CD1c-positive myeloid dendritic cell (primary cell): ENCODE data around the gene GDAP2.
"Not testable (repeated sequence)": the region's sequence is repeated elsewhere in the genome, so short reads cannot be mapped to it uniquely, and the experiment has no call there.

Experiments
- DNase-seq: peaks from one replicate; pipeline ENCODE4 v3.0.0-alpha.2; 2016; ENCODE audit errors: extremely low spot score

The GDAP2 gene, protein sequence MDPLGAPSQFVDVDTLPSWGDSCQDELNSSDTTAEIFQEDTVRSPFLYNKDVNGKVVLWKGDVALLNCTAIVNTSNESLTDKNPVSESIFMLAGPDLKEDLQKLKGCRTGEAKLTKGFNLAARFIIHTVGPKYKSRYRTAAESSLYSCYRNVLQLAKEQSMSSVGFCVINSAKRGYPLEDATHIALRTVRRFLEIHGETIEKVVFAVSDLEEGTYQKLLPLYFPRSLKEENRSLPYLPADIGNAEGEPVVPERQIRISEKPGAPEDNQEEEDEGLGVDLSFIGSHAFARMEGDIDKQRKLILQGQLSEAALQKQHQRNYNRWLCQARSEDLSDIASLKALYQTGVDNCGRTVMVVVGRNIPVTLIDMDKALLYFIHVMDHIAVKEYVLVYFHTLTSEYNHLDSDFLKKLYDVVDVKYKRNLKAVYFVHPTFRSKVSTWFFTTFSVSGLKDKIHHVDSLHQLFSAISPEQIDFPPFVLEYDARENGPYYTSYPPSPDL

DNA sequence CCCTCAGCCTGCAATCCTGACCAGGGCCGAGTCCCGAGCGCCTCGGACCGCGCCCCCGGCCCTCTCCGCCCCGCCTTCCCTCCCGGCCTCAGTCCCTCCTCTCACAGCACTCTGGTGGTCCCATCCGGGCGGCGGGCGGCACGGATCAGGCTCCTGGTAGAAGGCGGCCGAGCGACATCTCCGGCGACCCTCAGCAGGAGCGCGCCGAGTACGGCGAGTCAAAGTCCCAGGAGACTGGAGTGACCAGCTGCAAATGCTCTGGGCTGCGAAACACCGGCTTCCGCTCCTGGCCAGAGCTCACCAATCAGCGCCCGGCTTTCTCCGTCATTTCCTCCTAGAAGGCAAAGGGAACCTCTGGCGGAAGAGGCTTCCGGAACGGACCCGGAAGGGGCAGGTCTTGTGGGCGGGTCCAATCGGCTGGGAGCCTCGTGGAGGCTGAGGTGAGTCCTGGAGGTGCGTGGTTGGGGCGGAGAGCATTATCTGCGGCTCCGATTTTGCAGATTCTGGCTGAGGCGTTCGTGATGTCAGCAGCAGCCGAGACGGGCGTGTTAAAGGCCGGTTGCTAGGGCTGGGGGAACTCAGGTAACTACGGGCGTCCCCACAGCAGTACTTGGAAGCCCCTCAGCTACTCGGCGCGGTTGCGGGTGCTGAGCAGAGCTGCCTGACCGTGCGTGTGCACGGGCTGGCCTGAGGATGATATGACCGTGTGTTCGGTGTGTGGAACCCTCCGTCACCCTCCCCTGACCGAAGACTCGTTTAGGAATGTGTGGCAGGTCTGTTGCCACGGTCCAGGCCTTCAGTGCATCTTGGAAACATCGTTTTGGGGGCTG is at the start of gene GDAP2, which contains the start of gene WDR3:
GDAP2 (minus strand) TSS at position 279 of the 830 bp plus-strand sequence. CDS start 9,264 bp downstream, outside the sequence.
WDR3 (plus strand) TSS at position 397 of the 830 bp plus-strand sequence. CDS start 3,581 bp downstream, outside the sequence.
- peak; percentile 98 for DNase-seq

DNA sequence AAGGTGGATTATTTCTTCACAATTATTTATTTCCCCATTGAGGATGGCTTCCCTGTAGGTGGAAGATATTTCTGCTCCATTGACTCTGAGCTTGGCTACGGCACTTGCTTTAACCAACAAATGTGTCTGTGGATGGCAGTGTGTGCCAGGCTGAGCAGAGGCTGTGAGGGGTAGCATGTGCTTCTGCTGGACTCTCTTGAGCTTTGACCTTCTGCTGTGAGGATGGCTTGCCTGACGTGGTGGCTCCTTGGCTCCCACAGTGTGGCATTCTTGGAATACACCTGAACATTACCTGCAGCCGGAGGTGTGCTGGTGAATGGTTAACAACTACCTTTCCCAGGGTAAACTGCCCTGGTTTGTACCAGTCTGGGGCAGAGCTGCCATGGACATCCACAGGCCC is 47.0 kb upstream of the GDAP2 start:
- DNase-seq: no peak

DNA sequence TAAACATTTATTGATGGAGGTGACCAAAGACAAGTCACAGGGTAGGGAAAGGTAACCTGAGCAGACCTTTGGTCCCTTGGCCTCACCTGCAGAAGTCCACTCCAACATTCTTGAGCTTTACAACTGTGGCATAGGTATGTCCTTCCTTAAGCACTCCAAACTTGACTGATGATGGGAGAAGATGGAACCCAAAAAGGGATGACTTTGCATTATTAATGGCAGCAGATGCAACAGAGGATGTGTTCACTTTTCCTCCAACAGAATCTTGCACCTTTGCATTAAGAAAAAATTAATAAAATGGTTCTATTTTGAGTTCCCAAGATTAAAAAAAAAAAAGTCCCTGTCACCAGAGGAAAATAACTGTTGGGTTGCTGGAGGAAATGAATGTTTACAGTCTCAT is 42.4 kb upstream of the GDAP2 start:
- DNase-seq: no peak

DNA sequence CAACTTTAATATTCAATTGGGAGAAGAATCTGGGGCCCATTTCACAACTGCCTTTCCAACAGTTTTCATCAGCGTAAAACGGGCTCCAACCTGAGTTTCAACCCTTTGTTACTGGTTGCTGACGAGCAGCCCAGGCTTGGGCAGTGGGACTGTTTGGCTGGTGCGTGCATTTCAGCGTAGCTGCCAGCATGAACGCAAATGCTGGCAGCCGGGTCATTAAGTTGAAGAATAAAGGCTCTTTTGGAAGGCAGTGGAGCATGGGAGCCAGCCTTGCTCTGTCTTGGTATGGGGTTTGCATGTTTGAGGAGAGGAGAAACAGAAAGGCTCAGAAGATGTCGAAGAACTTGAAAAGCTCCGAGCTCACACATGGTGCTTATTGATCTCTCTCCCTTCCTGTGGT is 40.8 kb upstream of the GDAP2 start:
- no peak for DNase-seq

DNA sequence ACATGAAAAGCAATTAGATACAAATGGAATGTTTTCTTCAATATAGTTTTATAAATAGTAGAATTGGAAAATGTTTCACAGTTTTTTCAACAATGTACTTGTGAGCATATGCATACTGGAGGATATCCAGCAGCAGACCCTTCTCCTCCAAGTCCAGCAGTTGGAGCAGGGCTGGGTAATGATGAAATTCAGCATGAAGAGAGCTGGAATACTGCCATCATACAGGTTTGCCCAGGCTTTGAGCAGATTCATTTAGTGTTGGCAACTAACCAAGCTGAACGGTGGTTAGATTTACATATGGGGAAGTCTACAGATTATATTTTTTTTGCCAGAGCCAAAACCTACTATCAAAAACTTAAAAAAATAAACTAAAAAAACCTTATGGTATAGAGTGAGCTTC is 38.5 kb upstream of the GDAP2 start:
- no peak for DNase-seq

DNA sequence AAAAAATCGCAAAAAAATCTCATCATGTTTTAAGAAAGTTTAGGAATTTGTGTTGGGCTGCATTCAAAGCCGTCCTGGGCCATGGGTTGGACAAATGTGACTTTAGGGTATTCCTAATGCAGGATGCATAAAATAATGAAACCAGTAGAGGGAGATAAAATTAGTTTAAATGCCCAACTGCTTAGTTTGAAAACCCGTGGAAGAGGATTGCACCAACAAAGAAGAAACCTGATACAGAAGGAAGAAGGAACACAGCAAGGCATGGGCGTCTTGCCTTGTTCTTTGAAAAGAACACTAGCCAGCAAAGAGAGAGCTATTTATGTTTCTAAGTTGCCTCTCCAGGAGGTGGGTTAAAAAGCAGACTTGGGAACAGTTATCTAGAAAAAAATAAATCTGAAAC is 38.1 kb upstream of the GDAP2 start:
- DNase-seq: no peak

DNA sequence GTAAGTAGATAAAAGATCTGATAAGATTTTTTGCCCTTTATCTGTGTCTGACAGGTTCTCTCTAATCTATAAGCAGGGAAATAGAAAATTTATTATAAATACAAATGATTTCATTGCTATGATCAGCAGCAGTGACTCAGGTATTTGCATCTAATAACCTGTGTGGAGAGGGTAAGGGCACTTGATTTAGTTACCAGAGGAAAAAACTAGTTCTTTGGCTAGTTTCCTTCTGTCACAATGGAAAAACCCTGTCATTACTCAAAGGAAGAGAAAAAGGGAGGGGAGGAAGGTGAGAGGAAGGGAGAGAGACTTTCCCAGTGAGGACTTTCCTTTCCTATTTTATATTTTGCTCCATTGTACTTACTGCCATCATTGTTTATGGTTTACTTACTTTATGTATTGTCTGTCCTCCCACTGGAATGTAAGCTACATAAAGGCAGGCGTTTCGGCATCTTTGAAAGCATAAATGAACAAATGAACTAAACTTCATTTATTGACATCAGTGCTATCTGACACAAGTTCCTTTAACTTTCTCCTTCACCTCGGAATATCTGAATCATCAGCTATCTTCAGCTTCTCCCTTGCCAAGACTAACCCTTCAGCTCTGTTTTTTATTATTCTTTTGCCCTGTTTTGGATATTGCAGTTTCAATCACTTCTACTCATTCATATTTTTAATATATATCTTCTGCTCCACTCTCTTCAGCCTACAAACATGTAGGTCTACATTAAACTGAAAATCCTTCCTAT is 35.0 kb upstream of the GDAP2 start:
- no peak for DNase-seq

DNA sequence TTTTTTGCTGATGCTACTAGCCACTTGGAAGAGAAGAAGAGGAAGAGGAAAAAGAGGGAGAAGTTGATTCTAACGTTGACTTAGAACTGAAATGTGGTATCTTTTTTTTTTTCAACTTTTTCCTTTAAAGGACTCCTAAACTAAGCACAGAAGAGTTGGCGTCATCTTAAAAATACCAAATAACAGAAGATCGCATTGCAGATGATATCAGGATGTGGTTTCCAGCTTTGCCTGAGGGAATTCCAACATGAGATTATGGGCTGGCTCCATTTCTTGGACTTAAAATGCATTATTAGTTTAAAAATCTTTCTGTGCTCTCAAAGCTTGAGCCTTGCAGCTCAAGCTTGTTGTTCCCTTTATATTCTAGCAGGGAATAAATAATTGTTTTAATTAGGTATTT is 29.9 kb upstream of the GDAP2 start:
- DNase-seq: no peak

DNA sequence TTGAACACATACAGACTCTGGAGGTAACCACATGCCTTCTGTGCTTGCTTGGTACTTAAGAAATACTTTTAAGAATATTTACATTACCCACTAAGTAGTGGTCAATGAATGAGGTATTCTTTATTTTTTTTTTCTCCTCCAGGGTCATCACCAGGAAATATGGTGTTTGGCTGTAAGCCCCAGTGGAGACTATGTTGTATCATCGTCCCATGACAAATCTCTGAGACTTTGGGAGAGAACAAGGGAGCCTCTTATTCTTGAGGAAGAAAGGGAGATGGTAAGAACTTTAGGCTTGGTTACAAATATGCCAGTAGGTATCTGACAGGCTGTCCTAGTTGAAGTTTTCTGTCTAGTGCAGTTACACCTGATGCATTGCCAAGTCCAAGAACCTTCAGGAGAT is 23.0 kb upstream of the GDAP2 start:
- no peak for DNase-seq

DNA sequence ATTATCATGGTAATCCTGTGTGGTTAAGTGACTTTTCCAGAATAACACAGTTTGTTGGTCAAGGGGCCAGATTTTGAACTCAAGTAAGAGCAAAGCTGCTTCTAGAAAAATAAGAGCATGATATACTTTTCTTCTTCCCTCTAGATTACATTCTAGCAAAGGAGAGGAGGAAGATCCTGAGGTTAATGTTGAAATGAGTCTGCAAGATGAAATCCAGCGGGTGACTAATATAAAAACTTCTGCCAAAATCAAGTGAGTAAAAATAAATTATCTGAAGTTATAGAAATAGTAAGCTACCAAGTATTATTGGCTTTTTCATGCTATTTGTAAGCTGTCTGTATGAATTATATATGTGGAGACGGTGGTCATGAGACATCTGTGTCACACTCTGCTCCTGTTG is 12.9 kb upstream of the GDAP2 start:
- no peak for DNase-seq

DNA sequence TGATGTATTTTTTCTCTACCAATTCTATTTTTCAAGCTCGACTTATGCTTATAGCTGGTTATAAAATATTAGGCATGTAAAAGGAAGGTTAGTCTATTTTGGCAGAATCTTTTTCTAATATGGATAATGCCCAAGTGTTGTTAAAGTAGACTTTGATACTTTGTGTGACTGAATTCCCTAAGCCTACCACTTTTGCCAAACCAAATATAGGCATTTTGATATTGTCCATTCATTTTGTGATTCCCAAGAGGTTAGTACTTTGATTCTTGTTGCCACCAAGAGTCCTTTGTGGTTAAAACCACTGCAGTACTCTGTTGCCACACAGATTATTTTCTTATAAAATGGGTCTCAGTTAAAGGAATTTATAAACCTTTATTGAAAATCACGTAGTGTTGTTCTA is 4.3 kb upstream of the GDAP2 start:
- no peak for DNase-seq

DNA sequence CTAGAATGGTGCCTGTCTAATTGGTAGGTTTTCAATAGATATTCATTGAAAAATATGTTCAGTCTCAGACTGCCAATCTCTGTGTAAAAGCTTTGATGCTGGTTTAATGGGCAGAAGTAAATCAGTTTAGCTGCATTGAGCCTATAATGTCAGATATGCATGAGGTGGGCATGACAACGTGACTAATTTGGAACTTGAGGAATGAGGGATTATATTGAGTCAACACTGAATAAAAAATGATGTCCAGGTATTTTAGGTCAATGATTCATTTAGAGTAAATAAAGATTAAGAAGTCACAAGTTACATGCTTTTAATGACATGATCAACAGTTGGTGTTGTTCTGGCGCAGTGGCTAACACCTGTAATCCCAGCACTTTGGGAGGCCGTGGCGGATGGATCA is 3.2 kb upstream of the GDAP2 start:
- DNase-seq: no peak

DNA sequence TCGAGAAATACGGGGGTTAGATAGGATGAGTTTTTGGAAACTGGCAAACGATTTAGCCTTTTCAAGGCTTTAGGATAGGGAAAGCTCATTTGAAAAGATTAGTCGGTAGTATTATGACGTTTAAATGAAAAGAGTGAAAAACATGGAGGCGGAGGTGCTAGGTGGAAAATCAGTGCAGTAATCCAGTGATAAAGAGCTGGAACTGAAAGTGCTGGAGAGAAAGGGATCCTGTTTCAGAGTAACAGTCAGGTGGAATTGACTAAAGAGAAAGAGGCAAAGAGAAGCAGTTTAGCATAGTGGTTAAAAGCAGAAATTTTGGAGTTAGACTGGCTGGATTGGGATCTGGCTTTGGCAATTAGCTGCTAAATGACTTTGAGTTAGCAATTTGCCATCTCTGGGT is 1.1 kb upstream of the GDAP2 start:
- peak; percentile 13 for DNase-seq

DNA sequence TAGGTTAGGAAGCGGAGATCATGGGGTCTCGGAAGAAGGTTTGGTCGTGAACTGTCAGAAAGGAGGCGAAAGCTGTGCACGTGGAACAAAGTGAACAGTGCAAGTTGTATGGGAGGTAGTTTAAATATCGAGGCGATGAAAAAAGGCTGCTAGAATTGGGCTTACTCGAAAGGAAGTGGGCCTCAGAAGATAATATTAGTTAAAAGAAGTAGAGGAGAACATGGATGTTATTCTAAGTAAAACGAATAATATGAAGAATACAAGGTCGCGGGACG is 689 bp upstream of the GDAP2 start:
- DNase-seq: no peak

DNA sequence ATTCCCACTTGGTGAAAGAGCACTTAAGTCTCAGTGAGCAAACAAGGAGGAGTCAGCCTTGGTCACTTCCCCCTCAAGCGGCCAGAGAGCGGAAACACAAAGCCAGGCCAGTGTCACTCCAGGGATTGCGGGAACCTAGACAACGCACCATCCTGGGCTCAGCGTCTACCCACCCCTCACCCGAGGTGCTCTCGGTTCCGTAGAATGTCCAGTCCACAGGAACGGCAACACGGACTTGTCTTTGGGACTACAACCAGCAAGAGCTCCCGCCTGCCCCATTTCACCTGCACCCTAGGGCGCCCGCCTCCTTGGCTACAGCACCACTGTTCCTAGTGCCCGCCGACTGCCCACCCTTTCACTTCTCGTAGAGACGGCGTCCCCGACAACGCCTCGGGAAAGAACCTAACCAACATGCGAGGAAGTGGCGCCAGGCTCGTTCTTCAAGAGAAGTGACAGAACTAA is 509 bp downstream of the GDAP2 start:
- peak; percentile 83 for DNase-seq

DNA sequence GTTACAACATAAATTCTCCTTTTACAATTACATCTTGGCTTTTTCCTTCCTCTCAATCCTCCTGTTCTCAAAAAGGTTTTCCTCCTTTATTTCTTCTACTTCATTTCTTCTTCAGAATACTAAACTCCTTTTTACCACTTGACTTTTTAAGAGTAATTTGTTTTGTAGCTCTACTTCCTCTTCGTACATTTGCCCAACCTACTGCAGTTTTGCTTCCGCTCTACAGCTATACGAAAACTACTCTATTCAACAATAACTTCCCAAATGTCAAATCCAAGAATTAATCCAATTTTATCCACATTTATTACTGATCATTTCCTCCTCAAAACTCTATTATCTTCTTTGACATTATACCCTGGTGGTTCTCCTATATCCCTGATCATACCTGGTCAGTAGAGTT is 3.4 kb downstream of the GDAP2 start:
- DNase-seq: peak; percentile 63

DNA sequence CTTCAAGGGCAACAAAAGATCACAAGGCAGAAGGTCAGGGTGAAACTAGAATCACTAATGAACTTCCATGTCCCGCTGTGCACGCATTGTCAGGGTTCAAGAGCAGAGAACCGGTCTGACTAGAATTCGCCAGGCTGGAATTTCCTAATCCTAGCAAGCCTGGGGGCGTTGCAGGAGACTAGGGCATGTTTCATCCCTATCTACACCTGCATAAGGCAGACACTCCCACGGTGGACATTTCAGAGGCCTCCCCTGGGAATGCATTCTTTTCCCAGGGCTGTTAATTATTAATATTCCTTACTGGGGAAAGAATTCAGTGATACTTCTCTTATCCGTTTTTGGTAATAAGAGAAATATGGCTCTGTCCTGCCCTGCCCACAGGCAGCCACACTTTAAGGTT is 6.7 kb downstream of the GDAP2 start:
- DNase-seq: not testable (repeated sequence)

DNA sequence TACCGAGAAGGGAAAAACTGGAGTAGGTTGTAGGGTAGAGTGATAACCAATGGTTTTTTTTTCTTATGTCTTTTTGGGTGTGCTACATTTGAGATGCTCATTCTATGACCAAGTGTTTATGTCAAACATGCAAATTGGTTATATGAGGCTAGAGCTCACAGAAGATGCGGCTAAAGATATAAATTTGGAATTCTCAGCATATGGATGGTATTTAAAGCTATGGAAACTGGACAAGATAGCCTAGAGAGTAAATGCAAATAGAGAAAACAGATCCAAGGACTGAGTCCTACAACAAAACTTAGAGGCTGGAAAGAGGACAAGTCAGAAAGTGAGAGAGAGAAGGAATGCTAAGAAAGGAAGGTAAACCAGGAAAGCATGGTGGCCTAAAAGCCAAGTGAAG is 7.4 kb downstream of the GDAP2 start:
- no peak for DNase-seq

DNA sequence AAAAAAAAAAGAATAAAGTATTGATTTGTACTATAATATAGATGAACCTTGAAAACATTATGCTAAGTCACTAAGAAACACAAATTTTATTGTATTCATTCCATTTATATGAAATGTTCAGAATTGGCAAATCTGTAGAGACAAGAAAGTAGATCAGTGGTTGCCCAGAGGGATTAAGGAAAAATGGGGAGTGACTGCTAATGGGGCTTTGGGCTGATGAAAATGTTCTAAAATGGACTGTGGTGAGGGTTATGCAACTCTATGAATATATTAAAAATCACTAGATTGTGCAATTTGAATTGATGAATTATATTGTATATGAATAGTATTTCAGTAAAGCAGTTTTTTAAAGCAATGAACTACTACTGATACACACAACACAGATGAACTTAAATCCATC is 10.0 kb downstream of the GDAP2 start:
- no peak for DNase-seq

DNA sequence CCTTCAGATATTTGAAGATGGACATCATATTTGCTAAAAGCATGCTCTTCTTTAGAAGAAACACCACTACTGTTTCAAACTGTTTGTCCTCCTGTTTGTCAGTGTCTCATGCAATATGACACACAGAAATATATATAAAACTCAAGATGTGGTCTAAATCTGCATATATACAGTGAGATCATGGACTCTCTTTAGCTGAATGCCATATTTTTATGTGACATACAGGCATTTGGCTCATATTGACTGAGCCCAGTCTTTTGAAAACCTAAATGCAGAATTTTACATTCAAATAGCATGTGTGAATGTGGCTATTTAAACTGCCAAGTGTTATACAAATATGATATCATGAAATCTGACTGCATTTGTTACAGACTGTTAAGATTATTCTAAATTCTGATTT is 18.4 kb downstream of the GDAP2 start:
- no peak for DNase-seq

DNA sequence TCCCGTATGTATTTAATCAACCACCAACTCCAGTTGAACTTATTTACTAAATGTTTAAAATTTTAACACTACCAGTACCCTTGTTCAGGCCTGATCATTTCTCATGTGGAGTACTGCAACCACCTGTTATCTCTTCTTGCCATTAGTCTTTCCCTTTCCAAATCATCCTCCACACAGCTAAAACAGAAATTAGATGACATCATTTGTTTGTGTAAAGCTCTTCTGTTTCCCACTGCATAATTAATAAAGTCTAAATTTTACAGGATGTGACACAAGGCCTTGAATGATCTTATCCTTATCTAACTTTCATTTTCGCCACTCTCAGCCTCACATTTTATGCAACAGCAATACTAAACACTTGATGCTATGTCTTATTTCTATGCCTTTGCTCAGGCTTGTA is 24.4 kb downstream of the GDAP2 start:
- DNase-seq: no peak

DNA sequence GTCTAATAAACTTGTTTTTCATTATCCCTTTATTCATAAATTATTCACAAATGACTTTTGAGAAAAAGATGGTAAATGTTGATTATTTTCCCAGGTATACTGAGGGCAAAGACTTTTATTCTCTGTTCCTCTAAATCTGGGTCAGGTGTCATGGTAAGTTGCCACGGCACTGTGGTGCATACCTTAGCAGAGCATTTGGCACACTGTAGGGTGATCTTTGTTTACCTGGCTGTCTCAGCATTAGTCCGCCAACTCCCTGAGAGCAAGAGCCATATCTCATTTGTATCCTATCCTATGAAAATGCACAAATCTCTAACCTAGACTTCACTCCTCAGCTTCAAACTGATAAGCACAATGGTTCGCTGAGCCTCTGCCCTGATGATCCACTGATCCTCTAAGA is 24.9 kb downstream of the GDAP2 start:
- no peak for DNase-seq
